CD4-positive, alpha-beta T cell (primary cell): ENCODE measurements around the gene VIPR2. TPM values are rescaled to one million over a fixed set of nuclear protein-coding genes. Genes with fewer than 3 reads are reported as not detected.

Experiments used
- ATAC-seq: fragments of 200-7000 bp; cut with Tn5 transposase; one replicate; pipeline ENCODE4 v1.10.0; 2022; ENCODE audit warnings: mild to moderate bottlenecking; ENCODE audit not compliant: poor library complexity
- CTCF ChIA-PET: fragments of 350-600 bp; sonication (Branson Sonifier 250); formaldehyde crosslinking; loops from one replicate; lab custom pipeline; 2021; ENCODE audit warnings: antibody characterized with exemption, inconsistent platforms; lab: Charles Lee
- POLR2A ChIA-PET: fragments of 350-600 bp; sonication (Branson Sonifier 250); formaldehyde crosslinking; loops from one replicate; lab custom pipeline; 2021; ENCODE audit warnings: antibody characterized with exemption, inconsistent platforms; lab: Charles Lee
- DNase-seq, 14 experiments: peaks; one replicate each; pipeline ENCODE4 v3.0.0-alpha.2; 2013 to 2020; ENCODE audit warnings: mixed read lengths in 2 of 14
- H3K27ac ChIP-seq, 2 donors: one replicate each; pipeline versions ENCODE4 v1.5.1 to v1.7.0; 2013; ENCODE audit warnings: low read length in 2 of 2, low read depth in 1 of 2, mild to moderate bottlenecking in 1 of 2
- H3K27me3 ChIP-seq, 2 experiments: 1 replicate in 1 of 2; 2 replicates in 1 of 2; pipeline versions ENCODE4 v1.6.1 to v1.7.0; 2013; ENCODE audit warnings: low read length in 2 of 2, control low read depth in 1 of 2, mild to moderate bottlenecking in 1 of 2, moderate library complexity in 1 of 2; ENCODE audit not compliant: insufficient read depth in 2 of 2, control insufficient read depth in 1 of 2
- H3K36me3 ChIP-seq: one replicate; pipeline ENCODE4 v1.6.1; 2013; ENCODE audit warnings: low read length, control low read depth; ENCODE audit not compliant: insufficient read depth
- H3K4me1 ChIP-seq: one replicate; pipeline ENCODE4 v1.6.1; 2013; ENCODE audit warnings: low read length, control low read depth; ENCODE audit not compliant: insufficient read depth
- H3K4me3 ChIP-seq: one replicate; pipeline ENCODE4 v1.5.1; 2013; ENCODE audit warnings: mild to moderate bottlenecking, low read length, moderate library complexity
- H3K9me3 ChIP-seq, 2 experiments: 1 replicate in 1 of 2; 2 replicates in 1 of 2; pipeline versions ENCODE4 v1.6.1 to v1.7.0; 2013; ENCODE audit warnings: low read length in 2 of 2, mild to moderate bottlenecking in 2 of 2, control low read depth in 1 of 2, moderate library complexity in 1 of 2; ENCODE audit not compliant: control insufficient read depth in 1 of 2, insufficient read depth in 1 of 2
- H3K27ac Mint-ChIP-seq: one replicate; pipeline ENCODE4 v1.8.0; 2020; ENCODE audit warnings: mixed read lengths
- H3K27me3 Mint-ChIP-seq: one replicate; pipeline ENCODE4 v1.8.0; 2021; ENCODE audit warnings: mixed read lengths
- H3K36me3 Mint-ChIP-seq: one replicate; pipeline ENCODE4 v1.8.0; 2021; ENCODE audit warnings: low read depth, mixed read lengths
- H3K4me1 Mint-ChIP-seq: one replicate; pipeline ENCODE4 v1.8.0; 2021; ENCODE audit warnings: low read depth, mixed read lengths
- H3K4me3 Mint-ChIP-seq: one replicate; pipeline ENCODE4 v1.8.0; 2020; ENCODE audit warnings: mild to moderate bottlenecking, mixed read lengths
- H3K9me3 Mint-ChIP-seq: one replicate; pipeline ENCODE4 v1.8.0; 2020; ENCODE audit warnings: mixed read lengths
- intact Hi-C, 2 experiments: fragments of 100-400 bp; cut with DNase I in 1 of 2; cut with micrococcal nuclease in 1 of 2; formaldehyde crosslinking; loops; one replicate each; pipeline versions ENCODE4 v1.15.1 to v1.9.0; 2023 to 2025; cut with DNase I, micrococcal nuclease
- total RNA-seq, 174 experiments: library from RNA in 2 of 174; stranded (reverse) in 2 of 174; gene quantifications; one replicate each; pipeline ENCODE4 v1.2.3 and lab custom pipeline; 2021 to 2026
- TF ChIP-seq, protein P1 (sequence below): fragments of 200-600 bp; IDR thresholded peaks from one replicate; pipeline ENCODE4 v1.8.0; 2022; ENCODE audit warnings: antibody characterized with exemption, mild to moderate bottlenecking

Gene VIPR2
- total RNA-seq, 2 experiments from 2014 or later: 0.59 to 0.80 TPM

DNA sequence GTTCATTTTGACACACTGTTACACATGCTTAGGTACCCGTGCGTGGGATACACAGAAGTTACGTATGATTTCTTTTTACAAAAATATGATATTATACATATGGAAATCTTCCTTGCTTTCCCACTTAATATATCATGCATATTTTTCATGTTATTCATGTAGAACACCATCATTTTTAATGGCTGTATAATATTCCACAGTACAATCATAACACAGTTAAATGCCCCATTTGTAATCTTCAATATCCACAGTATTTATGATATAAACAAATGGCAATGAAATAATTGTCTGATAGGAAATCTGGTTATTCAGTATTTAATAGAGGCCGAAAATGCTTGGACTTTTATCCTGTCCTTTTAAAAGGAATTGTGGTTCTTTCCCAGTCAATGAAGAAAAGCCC is 23.2 kb downstream of the VIPR2 start:
- H3K27ac Mint-ChIP-seq: no peak overlapping the region
- intact Hi-C loops: no loop called here
- Histone ChIP-seq H3K27ac (no peak overlapping the region), H3K9me3 (peaks cover 0 to 4% of the 10 kb centered on the region in 2 experiments), H3K36me3 (no peaks in the 10 kb centered on the region), H3K27me3 (peaks cover 0 to 3% of the 10 kb centered on the region in 2 experiments), H3K4me3 (no peak overlapping the region), H3K4me1 (no peaks in the 10 kb centered on the region)
- H3K36me3 Mint-ChIP-seq: no peaks in the 10 kb centered on the region
- ChIA-PET CTCF (no interaction called here), POLR2A (no interaction called here)
- peaks cover 7% of the 10 kb centered on the region for H3K4me1 Mint-ChIP-seq
- H3K27me3 Mint-ChIP-seq: peaks cover 13% of the 10 kb centered on the region
- no peak overlapping the region for H3K4me3 Mint-ChIP-seq
- ATAC-seq: no peak
- DNase-seq: no peak
- H3K9me3 Mint-ChIP-seq: no peaks in the 10 kb centered on the region
- TF ChIP-seq, protein P1, sequence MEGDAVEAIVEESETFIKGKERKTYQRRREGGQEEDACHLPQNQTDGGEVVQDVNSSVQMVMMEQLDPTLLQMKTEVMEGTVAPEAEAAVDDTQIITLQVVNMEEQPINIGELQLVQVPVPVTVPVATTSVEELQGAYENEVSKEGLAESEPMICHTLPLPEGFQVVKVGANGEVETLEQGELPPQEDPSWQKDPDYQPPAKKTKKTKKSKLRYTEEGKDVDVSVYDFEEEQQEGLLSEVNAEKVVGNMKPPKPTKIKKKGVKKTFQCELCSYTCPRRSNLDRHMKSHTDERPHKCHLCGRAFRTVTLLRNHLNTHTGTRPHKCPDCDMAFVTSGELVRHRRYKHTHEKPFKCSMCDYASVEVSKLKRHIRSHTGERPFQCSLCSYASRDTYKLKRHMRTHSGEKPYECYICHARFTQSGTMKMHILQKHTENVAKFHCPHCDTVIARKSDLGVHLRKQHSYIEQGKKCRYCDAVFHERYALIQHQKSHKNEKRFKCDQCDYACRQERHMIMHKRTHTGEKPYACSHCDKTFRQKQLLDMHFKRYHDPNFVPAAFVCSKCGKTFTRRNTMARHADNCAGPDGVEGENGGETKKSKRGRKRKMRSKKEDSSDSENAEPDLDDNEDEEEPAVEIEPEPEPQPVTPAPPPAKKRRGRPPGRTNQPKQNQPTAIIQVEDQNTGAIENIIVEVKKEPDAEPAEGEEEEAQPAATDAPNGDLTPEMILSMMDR: no peak

DNA sequence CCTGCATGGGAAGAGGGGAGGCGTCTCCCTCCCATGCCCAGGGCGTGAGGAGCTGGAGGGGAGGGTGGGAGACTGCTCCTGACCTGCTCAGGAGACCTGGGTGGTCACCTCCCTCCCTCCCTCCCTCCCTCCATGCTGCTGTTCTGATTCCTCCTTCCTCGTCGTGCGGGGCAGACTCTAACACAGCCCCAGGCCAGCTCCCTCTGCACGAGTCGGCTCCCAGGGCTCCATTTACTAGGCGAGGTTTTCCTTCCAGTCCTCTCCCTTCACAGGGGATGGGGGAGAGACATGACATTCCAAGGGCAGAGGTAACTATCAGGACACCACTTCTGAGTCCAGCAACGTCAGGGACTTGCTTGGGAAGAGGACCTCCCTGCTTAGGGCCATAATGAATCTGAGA is 23.6 kb downstream of the VIPR2 start:
- no peak for ATAC-seq
- Histone ChIP-seq H3K4me3 (no peak overlapping the region), H3K4me1 (no peaks in the 10 kb centered on the region), H3K9me3 (peaks cover 0 to 4% of the 10 kb centered on the region in 2 experiments), H3K27me3 (peaks cover 1 to 3% of the 10 kb centered on the region in 2 experiments), H3K36me3 (no peaks in the 10 kb centered on the region), H3K27ac (no peak overlapping the region)
- Mint-ChIP-seq H3K4me3 (no peak overlapping the region), H3K27me3 (peaks cover 9% of the 10 kb centered on the region), H3K4me1 (peaks cover 7% of the 10 kb centered on the region), H3K9me3 (no peaks in the 10 kb centered on the region), H3K27ac (no peak overlapping the region), H3K36me3 (no peaks in the 10 kb centered on the region)
- TF ChIP-seq, protein P1: no peak
- ChIA-PET CTCF (no interaction called here), POLR2A (no interaction called here)
- intact Hi-C loops: no loop called here
- DNase-seq: peak in 1 of 14 experiments; percentile 7

DNA sequence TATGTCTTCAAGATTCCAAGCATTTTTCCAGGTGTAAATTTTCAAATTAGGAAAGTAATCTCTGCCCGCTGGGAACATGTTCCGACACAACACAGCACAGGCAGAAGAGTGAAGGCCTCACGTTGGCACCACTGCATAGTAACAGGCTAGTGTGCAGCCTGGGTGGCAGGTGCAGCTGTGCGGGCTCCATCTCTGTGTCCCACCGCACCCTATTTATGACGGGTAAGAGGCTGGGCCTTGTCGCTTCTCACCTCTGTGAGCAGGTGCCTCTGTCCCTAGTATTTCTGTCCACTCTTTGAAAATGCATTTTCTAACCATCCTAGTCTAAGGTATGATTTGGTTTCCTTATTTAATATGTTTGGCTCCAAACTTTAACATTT is 24.1 kb downstream of the VIPR2 start:
- H3K4me3 ChIP-seq: no peak overlapping the region
- H3K4me1 ChIP-seq: no peaks in the 10 kb centered on the region
- ChIA-PET CTCF (no interaction called here), POLR2A (no interaction called here)
- ATAC-seq (no peak), DNase-seq (peak in 1 of 14 experiments; percentile 17)
- H3K27ac Mint-ChIP-seq: no peak overlapping the region
- intact Hi-C loops: no loop called here
- no peaks in the 10 kb centered on the region for H3K9me3 Mint-ChIP-seq
- H3K4me1 Mint-ChIP-seq: peaks cover 12% of the 10 kb centered on the region
- H3K36me3 Mint-ChIP-seq: no peaks in the 10 kb centered on the region
- H3K4me3 Mint-ChIP-seq: no peak overlapping the region
- TF ChIP-seq, protein P1: no peak
- peaks cover 0 to 4% of the 10 kb centered on the region in 2 experiments for H3K9me3 ChIP-seq
- no peaks in the 10 kb centered on the region for H3K36me3 ChIP-seq
- no peak overlapping the region for H3K27ac ChIP-seq
- H3K27me3 Mint-ChIP-seq: peaks cover 13% of the 10 kb centered on the region
- H3K27me3 ChIP-seq: peaks cover 3% of the 10 kb centered on the region in 2 experiments
